ENCODE results near the gene CRLF1. TPM values are rescaled to one million over a fixed set of nuclear protein-coding genes. Genes with fewer than 3 reads are reported as not detected.

Gene CRLF1
- total RNA-seq, 1 experiment from 2014 or later: 0.61 TPM

DNA sequence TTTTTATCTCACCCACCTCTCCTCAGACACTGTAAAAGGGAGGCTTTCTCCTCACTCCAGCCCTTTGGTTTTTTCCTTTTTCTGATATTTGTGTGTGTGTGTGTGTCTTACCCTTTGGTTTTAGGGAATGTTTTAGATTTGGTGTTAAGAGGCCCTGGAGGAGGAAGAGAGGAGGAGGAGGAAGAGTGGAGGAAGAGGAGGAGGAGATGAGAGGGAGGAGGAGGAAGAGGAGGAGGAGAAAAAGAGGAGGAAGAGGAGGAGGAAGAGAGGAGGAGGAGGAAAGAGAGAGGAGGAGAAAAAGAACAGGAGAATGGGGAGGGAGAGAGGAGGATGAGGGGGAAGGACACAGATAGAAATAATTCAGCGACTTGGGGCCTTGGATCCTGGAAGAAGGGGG, 40.8 kb upstream of the CRLF1 start:
- POLR2A ChIA-PET: no interaction called here
- Mint-ChIP-seq H3K27ac (ENCODE audit: unreplicated experiment) (no peak overlapping the region), H3K9me3 (ENCODE audit: unreplicated experiment) (no peaks in the 10 kb centered on the region), H3K36me3 (ENCODE audit: insufficient read depth, unreplicated experiment) (no peaks in the 10 kb centered on the region), H3K4me1 (ENCODE audit: low read depth, unreplicated experiment) (no peaks in the 10 kb centered on the region), H3K27me3 (ENCODE audit: insufficient read depth, unreplicated experiment) (no peaks in the 10 kb centered on the region), H3K4me3 (ENCODE audit: unreplicated experiment) (no peak overlapping the region)
- TF ChIP-seq, protein P1, sequence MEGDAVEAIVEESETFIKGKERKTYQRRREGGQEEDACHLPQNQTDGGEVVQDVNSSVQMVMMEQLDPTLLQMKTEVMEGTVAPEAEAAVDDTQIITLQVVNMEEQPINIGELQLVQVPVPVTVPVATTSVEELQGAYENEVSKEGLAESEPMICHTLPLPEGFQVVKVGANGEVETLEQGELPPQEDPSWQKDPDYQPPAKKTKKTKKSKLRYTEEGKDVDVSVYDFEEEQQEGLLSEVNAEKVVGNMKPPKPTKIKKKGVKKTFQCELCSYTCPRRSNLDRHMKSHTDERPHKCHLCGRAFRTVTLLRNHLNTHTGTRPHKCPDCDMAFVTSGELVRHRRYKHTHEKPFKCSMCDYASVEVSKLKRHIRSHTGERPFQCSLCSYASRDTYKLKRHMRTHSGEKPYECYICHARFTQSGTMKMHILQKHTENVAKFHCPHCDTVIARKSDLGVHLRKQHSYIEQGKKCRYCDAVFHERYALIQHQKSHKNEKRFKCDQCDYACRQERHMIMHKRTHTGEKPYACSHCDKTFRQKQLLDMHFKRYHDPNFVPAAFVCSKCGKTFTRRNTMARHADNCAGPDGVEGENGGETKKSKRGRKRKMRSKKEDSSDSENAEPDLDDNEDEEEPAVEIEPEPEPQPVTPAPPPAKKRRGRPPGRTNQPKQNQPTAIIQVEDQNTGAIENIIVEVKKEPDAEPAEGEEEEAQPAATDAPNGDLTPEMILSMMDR (IDR thresholded peaks at IDR 0.05; ENCODE audit: insufficient read depth in 1 of 2, low read depth in 1 of 2, low read length in 1 of 2, severe bottlenecking in 1 of 2, unreplicated experiment in 1 of 2): no peak
- no peak overlapping the region for H3K4me3 ChIP-seq (ENCODE audit: low read depth, low read length)
- H3K36me3 ChIP-seq (ENCODE audit: control insufficient read depth, insufficient read depth, low read length): no peaks in the 10 kb centered on the region; the same call in 1 of the 2 replicates
- no peaks in the 10 kb centered on the region for H3K4me1 ChIP-seq
- BruUV-seq (replicated peaks): no TSS peak
- H3K9me3 ChIP-seq: no peaks in the 10 kb centered on the region
- CTCF ChIA-PET: interaction anchor here (0.6 kb wide), 1 partner anchor 26 kb away, joined by 3 read pairs; no protein-coding TSS in a partner anchor
- no peak for DNase-seq
- H3K27me3 ChIP-seq (replicated peaks; ENCODE audit: control insufficient read depth, insufficient read depth, low read length): no peaks in the 10 kb centered on the region
- intact Hi-C loops (cut with micrococcal nuclease; ENCODE audit: unreplicated experiment): no loop called here

DNA sequence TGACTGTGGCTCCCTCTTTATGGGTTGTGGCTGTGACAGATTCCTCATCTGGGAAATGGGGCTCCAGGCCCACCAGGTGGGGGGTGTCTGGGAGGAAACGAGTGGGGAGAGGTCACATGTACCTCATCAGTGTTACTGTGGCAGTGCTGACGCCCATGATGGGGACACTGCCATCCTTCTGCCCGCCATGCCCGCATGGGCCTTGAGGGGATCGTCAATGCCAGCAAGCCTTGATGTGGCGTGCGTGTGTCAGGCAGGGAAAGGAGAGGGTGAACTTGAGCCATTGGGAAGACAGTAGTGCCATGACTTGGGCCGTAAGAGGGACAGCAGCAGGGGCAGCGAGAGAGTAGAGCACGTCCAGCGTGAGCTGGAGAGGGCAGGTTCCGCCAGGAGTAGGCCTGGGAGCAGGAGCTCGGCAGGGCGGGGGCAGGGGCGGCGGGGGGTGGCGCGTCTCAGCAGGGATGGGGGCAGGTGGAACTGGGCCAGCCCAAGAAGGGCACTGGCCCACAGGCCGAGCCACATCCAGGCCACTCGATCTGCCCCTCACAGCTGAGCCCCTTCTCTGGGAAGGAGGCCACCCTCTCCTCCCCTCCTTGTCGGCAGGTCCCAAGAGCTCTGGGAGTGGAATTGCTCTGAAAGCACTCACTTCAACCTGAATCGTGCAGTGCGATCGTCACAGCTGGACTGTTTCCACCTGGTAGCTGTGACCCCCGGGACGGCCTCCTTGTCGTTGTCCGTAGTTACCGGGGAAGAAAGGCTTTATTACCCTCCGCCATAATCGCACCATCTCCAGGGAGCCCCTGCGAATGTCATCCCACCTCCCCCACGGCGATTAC, 40.2 kb upstream of the CRLF1 start:
- intact Hi-C loops (cut with micrococcal nuclease; ENCODE audit: unreplicated experiment): no loop called here
- Mint-ChIP-seq H3K4me1 (ENCODE audit: low read depth, unreplicated experiment) (no peaks in the 10 kb centered on the region), H3K27ac (ENCODE audit: unreplicated experiment) (no peak overlapping the region), H3K4me3 (ENCODE audit: unreplicated experiment) (no peak overlapping the region), H3K27me3 (ENCODE audit: insufficient read depth, unreplicated experiment) (no peaks in the 10 kb centered on the region), H3K36me3 (ENCODE audit: insufficient read depth, unreplicated experiment) (no peaks in the 10 kb centered on the region), H3K9me3 (ENCODE audit: unreplicated experiment) (no peaks in the 10 kb centered on the region)
- Histone ChIP-seq H3K4me1 (no peaks in the 10 kb centered on the region), H3K36me3 (ENCODE audit: control insufficient read depth, insufficient read depth, low read length) (no peaks in the 10 kb centered on the region; the same call in 1 of the 2 replicates), H3K9me3 (no peaks in the 10 kb centered on the region), H3K4me3 (ENCODE audit: low read depth, low read length) (no peak overlapping the region), H3K27me3 (replicated peaks; ENCODE audit: control insufficient read depth, insufficient read depth, low read length) (no peaks in the 10 kb centered on the region)
- DNase-seq: no peak
- CTCF ChIA-PET: interaction anchor here (0.6 kb wide), 1 partner anchor 26 kb away, joined by 3 read pairs; no protein-coding TSS in a partner anchor
- TF ChIP-seq, protein P1 (IDR thresholded peaks at IDR 0.05; ENCODE audit: insufficient read depth in 1 of 2, low read depth in 1 of 2, low read length in 1 of 2, severe bottlenecking in 1 of 2, unreplicated experiment in 1 of 2): no peak
- POLR2A ChIA-PET: no interaction called here
- BruUV-seq (replicated peaks): no TSS peak

DNA sequence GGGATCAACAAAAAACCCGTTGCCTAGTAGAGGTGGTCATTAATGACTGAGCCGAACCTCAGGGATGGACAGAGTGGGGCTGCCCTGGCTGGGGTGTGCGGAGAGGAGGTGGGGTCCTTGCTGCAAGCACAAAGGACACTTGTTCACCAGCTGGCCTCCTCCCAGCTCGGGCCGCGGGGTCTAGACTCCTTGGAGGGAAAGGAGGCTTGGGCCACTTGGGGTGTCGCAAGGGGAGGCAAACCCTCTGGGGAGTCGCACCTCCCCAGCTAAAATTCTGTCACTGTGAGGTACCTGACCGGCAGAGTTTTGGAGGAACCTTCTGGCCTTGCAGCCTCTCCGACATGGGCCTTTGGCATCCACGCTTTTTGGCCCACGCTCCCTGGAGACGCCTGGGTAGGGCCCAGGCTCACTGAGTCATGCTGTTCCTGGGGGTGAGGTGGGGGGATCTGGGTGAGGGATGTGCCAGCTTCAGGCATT, 38.5 kb upstream of the CRLF1 start:
- H3K4me1 ChIP-seq: no peaks in the 10 kb centered on the region
- BruUV-seq (replicated peaks): no TSS peak
- no peak for DNase-seq
- no peaks in the 10 kb centered on the region for H3K9me3 Mint-ChIP-seq (ENCODE audit: unreplicated experiment)
- H3K36me3 ChIP-seq (ENCODE audit: control insufficient read depth, insufficient read depth, low read length): no peaks in the 10 kb centered on the region; the same call in 1 of the 2 replicates
- POLR2A ChIA-PET: no interaction called here
- CTCF ChIA-PET: no interaction called here
- intact Hi-C loops (cut with micrococcal nuclease; ENCODE audit: unreplicated experiment): no loop called here
- H3K27me3 Mint-ChIP-seq (ENCODE audit: insufficient read depth, unreplicated experiment): no peaks in the 10 kb centered on the region
- H3K9me3 ChIP-seq: no peaks in the 10 kb centered on the region
- no peaks in the 10 kb centered on the region for H3K27me3 ChIP-seq (replicated peaks; ENCODE audit: control insufficient read depth, insufficient read depth, low read length)
- no peaks in the 10 kb centered on the region for H3K36me3 Mint-ChIP-seq (ENCODE audit: insufficient read depth, unreplicated experiment)
- no peaks in the 10 kb centered on the region for H3K4me1 Mint-ChIP-seq (ENCODE audit: low read depth, unreplicated experiment)
- H3K27ac Mint-ChIP-seq (ENCODE audit: unreplicated experiment): no peak overlapping the region
- TF ChIP-seq, protein P1 (IDR thresholded peaks at IDR 0.05; ENCODE audit: insufficient read depth in 1 of 2, low read depth in 1 of 2, low read length in 1 of 2, severe bottlenecking in 1 of 2, unreplicated experiment in 1 of 2): no peak
- no peak overlapping the region for H3K4me3 ChIP-seq (ENCODE audit: low read depth, low read length)
- H3K4me3 Mint-ChIP-seq (ENCODE audit: unreplicated experiment): no peak overlapping the region
